ENCODE data around the gene PARM1.

The PARM1 gene

DNA sequence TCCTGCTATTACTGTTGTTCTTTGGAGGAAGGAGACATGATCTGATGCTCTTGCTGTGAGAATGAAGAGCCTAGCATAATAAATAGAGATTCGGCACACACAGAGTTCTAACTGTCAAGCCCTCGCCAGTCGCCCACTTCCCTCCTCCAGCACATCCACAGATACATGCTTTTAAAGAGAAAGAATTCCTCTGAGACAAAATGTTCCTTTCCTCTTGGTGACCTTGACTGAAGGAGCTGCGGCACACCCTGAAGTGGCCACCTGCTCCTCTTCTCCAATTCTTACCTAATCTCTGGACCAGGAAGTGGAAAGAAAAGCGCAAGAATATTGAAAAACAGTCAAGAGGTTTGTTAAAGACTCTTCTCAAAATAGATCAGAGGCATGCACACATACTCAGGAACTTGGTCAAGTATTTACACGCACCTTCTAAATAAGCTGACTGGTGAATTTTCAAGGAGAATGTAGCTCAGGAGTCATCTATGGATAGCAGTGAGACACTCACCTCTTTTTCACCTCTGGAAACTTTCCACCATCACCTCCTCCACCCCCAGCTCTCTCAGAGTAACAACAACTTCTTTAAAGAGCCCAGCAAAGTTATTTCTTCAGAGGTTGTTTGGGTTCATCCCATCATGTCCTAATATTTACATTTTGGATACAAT lies 95.4 kb downstream of the PARM1 start:
- Histone ChIP-seq H3K4me3 (ENCODE audit: insufficient read depth, low read length, poor library complexity, severe bottlenecking) (no peak overlapping the region), H3K9me3 (ENCODE audit: insufficient read depth, low read length) (no peaks in the 10 kb centered on the region), H3K9ac (ENCODE audit: low read length) (no peak overlapping the region), H3K27me3 (ENCODE audit: low read length) (no peaks in the 10 kb centered on the region), H3K27ac (ENCODE audit: low read depth, low read length) (no peak overlapping the region), H3K9me2 (replicated peaks; ENCODE audit: insufficient read depth, low read length) (no peaks in the 10 kb centered on the region), H3F3A (ENCODE audit: insufficient read depth) (no peaks in the 10 kb centered on the region), H4K20me1 (ENCODE audit: low read depth, low read length) (no peaks in the 10 kb centered on the region), H3K4me2 (ENCODE audit: low read depth, low read length, poor library complexity, severe bottlenecking) (no peak overlapping the region), H3K79me2 (ENCODE audit: insufficient read depth, low read length) (no peaks in the 10 kb centered on the region), H3K36me3 (ENCODE audit: low read length) (no peaks in the 10 kb centered on the region), H2AFZ (ENCODE audit: low read depth, low read length, severe bottlenecking) (no peak overlapping the region)
- TF ChIP-seq EZH2phosphoT487 (conservative IDR thresholded peaks at IDR 0.05; ENCODE audit: low read length), result no peak
- TF ChIP-seq CTCF (IDR thresholded peaks at IDR 0.05; ENCODE audit: insufficient read depth, low read length, poor library complexity, severe bottlenecking), result no peak

GRCh38 chr4:75030028-75030427 lies 97.1 kb downstream of the PARM1 start:
- Histone ChIP-seq H3F3A (ENCODE audit: insufficient read depth) (no peaks in the 10 kb centered on the region), H3K27ac (ENCODE audit: low read depth, low read length) (no peak overlapping the region), H3K79me2 (ENCODE audit: insufficient read depth, low read length) (no peaks in the 10 kb centered on the region), H3K27me3 (ENCODE audit: low read length) (no peaks in the 10 kb centered on the region), H3K9ac (ENCODE audit: low read length) (no peak overlapping the region), H2AFZ (ENCODE audit: low read depth, low read length, severe bottlenecking) (no peak overlapping the region), H3K36me3 (ENCODE audit: low read length) (no peaks in the 10 kb centered on the region), H3K9me2 (replicated peaks; ENCODE audit: insufficient read depth, low read length) (no peaks in the 10 kb centered on the region), H4K20me1 (ENCODE audit: low read depth, low read length) (no peaks in the 10 kb centered on the region), H3K4me3 (ENCODE audit: insufficient read depth, low read length, poor library complexity, severe bottlenecking) (no peak overlapping the region), H3K9me3 (ENCODE audit: insufficient read depth, low read length) (no peaks in the 10 kb centered on the region), H3K4me2 (ENCODE audit: low read depth, low read length, poor library complexity, severe bottlenecking) (no peak overlapping the region)
- TF ChIP-seq EZH2phosphoT487 (conservative IDR thresholded peaks at IDR 0.05; ENCODE audit: low read length), result no peak
- no peak for TF ChIP-seq CTCF (IDR thresholded peaks at IDR 0.05; ENCODE audit: insufficient read depth, low read length, poor library complexity, severe bottlenecking)

DNA sequence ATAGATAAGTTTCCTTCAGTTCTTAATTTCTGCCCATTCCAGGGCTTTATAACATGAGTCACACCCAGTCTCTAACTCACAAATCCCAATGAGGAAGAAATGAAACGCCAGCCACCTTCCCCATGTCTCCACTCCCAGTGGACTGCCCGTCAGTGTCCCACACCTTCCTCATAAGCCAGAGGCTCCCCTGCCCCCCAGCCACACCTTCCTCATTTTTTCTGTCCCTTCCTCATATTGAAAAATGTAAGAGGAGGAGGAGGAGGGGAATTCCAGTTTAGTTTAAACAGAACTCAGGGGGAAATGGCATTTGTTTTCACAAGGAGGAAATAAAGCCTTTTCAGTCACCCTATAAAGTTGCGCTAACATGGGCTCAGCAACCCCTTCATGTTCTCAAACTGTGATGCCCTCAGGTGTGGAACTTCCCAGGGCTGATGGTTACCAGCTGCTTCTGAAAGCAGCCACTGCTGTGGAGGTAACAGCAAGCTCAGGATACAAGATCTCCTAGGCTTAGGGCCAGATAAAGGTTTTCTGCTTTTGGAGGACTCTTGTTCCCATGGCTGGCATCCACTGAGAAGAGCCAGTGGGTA lies 97.8 kb downstream of the PARM1 start:
- no peaks in the 10 kb centered on the region for H3F3A ChIP-seq (ENCODE audit: insufficient read depth)
- no peaks in the 10 kb centered on the region for H3K27me3 ChIP-seq (ENCODE audit: low read length)
- no peak overlapping the region for H2AFZ ChIP-seq (ENCODE audit: low read depth, low read length, severe bottlenecking)
- H3K9ac ChIP-seq (ENCODE audit: low read length), result no peak overlapping the region
- H3K9me3 ChIP-seq (ENCODE audit: insufficient read depth, low read length), result no peaks in the 10 kb centered on the region
- no peaks in the 10 kb centered on the region for H3K36me3 ChIP-seq (ENCODE audit: low read length)
- no peak overlapping the region for H3K4me2 ChIP-seq (ENCODE audit: low read depth, low read length, poor library complexity, severe bottlenecking)
- H3K4me3 ChIP-seq (ENCODE audit: insufficient read depth, low read length, poor library complexity, severe bottlenecking), result no peak overlapping the region
- no peaks in the 10 kb centered on the region for H3K79me2 ChIP-seq (ENCODE audit: insufficient read depth, low read length)
- no peaks in the 10 kb centered on the region for H3K9me2 ChIP-seq (replicated peaks; ENCODE audit: insufficient read depth, low read length)
- H4K20me1 ChIP-seq (ENCODE audit: low read depth, low read length), result no peaks in the 10 kb centered on the region
- TF ChIP-seq CTCF (IDR thresholded peaks at IDR 0.05; ENCODE audit: insufficient read depth, low read length, poor library complexity, severe bottlenecking) (no peak), EZH2phosphoT487 (conservative IDR thresholded peaks at IDR 0.05; ENCODE audit: low read length) (no peak)
- no peak overlapping the region for H3K27ac ChIP-seq (ENCODE audit: low read depth, low read length)

All from SU-DHL-6 (cell line).